A673 (cell line): ENCODE data around the gene ABCB1.
A peak's percentile ranks its signal among the peaks of the same experiment; 100 is the strongest.

Source experiments
- EZH2 ChIP-seq: fragments of 200-600 bp; sonication (generic); IDR thresholded peaks from 2 replicates; pipeline ENCODE4 v1.6.1; 2017; ENCODE audit warnings: borderline replicate concordance, low read depth, mild to moderate bottlenecking, mixed read lengths, antibody characterized with exemption, low read length; ENCODE audit not compliant: poor library complexity, severe bottlenecking
- TF ChIP-seq, protein P1 (sequence below): fragments of 300-800, 200-600 bp; sonication (generic); conservative IDR thresholded peaks from 2 replicates; pipeline ENCODE4 v1.5.1; 2017; ENCODE audit warnings: low read depth, mild to moderate bottlenecking, antibody characterized with exemption, low read length, moderate library complexity, mixed read lengths

DNA sequence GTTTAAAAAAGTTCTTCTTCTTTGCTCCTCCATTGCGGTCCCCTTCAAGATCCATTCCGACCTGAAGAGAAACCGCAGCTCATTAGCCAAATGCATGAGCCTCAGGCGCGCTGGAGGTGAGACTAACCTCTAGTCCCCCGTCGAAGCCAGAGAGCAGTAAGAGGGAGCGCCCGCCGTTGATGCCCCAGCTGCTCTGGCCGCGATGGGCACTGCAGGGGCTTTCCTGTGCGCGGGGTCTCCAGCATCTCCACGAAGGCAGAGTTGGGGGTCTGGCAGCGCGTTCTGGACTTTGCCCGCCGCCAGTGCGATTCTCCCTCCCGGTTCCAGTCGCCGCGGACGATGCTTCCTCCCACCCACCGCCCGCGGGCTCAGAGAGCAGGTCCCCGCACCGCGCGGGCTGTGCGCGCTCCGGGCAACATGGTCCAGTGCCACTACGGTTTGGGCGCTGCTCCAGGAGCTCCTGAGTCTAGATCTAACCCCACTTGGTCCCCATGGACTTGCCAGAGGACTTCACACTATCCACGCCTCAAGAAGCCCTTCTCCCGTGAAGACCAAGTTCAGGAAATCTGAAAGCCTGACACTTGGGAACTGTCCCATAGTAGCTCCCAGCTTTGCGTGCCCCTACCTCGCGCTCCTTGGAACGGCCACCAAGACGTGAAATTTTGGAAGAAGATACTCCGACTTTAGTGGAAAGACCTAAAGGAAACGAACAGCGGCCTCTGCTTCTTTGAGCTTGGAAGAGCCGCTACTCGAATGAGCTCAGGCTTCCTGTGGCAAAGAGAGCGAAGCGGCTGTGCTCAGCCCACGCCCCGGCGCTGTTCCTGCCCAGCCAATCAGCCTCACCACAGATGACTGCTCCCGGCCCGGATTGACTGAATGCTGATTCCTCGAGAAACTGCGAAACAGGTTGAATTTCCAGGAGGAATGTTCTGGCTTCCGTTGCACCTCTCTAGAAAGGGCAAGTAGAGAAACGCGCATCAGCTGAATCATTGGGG lies at the start of gene ABCB1:
- TF ChIP-seq, protein P1, sequence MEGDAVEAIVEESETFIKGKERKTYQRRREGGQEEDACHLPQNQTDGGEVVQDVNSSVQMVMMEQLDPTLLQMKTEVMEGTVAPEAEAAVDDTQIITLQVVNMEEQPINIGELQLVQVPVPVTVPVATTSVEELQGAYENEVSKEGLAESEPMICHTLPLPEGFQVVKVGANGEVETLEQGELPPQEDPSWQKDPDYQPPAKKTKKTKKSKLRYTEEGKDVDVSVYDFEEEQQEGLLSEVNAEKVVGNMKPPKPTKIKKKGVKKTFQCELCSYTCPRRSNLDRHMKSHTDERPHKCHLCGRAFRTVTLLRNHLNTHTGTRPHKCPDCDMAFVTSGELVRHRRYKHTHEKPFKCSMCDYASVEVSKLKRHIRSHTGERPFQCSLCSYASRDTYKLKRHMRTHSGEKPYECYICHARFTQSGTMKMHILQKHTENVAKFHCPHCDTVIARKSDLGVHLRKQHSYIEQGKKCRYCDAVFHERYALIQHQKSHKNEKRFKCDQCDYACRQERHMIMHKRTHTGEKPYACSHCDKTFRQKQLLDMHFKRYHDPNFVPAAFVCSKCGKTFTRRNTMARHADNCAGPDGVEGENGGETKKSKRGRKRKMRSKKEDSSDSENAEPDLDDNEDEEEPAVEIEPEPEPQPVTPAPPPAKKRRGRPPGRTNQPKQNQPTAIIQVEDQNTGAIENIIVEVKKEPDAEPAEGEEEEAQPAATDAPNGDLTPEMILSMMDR: no peak
- peak; percentile 67 for TF ChIP-seq EZH2
